ENCODE measurements around the gene AFF2. TPM values are rescaled to one million over a fixed set of nuclear protein-coding genes. Genes with fewer than 3 reads are reported as not detected.

Gene AFF2
- polyA plus RNA-seq, 1 experiment: not detected

DNA sequence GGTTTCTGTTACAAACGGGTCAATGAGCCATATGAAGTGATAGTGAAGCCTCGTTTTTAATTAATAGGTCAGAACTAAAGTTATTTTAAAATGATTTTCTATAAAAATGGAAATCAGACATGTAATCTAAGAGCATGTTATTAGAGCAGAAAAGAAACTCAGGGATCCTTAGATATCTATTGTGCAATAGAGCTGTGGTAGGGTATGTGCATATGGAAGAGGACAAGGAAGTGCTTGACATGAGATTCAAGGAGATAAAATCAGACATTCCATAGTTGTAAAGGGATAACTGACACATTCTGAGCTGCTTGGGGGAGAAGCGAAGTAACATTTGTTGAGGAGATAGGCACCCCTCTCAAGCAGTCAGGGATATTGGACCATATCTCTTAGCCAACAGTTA lies 143.0 kb downstream of the AFF2 start:
- Histone ChIP-seq H3K36me3 (ENCODE audit: control insufficient read depth, insufficient read depth, low read length) (no peaks in the 10 kb centered on the region), H3K4me3 (ENCODE audit: low read depth, low read length) (no peak overlapping the region), H3K27me3 (ENCODE audit: control insufficient read depth, insufficient read depth, low read length) (no peaks in the 10 kb centered on the region)
- TF ChIP-seq, protein P1, sequence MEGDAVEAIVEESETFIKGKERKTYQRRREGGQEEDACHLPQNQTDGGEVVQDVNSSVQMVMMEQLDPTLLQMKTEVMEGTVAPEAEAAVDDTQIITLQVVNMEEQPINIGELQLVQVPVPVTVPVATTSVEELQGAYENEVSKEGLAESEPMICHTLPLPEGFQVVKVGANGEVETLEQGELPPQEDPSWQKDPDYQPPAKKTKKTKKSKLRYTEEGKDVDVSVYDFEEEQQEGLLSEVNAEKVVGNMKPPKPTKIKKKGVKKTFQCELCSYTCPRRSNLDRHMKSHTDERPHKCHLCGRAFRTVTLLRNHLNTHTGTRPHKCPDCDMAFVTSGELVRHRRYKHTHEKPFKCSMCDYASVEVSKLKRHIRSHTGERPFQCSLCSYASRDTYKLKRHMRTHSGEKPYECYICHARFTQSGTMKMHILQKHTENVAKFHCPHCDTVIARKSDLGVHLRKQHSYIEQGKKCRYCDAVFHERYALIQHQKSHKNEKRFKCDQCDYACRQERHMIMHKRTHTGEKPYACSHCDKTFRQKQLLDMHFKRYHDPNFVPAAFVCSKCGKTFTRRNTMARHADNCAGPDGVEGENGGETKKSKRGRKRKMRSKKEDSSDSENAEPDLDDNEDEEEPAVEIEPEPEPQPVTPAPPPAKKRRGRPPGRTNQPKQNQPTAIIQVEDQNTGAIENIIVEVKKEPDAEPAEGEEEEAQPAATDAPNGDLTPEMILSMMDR (IDR thresholded peaks at IDR 0.05; ENCODE audit: insufficient read depth, low read depth, low read length): no peak
- ChIA-PET POLR2A (no interaction called here), CTCF (no interaction called here)
- DNase-seq (ENCODE audit: low read depth): no peak

DNA sequence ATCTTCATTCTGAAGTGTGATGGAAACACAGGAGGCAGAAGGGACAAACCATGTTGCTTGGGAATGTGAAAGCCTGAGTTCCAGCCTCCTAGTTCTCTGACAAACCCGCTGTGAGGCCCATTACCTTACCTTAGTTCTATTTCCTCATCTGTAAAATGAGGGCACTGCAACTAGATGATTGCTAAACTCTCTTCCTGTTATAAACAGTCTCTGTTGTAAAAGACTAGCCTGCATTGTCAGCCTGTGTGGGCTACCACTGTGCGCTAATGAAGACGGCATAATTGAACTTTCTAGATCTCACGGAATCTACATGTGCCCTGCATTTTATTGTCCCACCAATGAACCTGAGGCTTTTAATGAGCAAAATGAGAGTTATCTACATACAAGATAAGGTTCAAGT lies 147.2 kb downstream of the AFF2 start:
- ChIA-PET POLR2A (no interaction called here), CTCF (no interaction called here)
- Histone ChIP-seq H3K4me3 (ENCODE audit: low read depth, low read length) (no peak overlapping the region), H3K36me3 (ENCODE audit: control insufficient read depth, insufficient read depth, low read length) (no peaks in the 10 kb centered on the region), H3K27me3 (ENCODE audit: control insufficient read depth, insufficient read depth, low read length) (no peaks in the 10 kb centered on the region)
- DNase-seq (ENCODE audit: low read depth): no peak
- TF ChIP-seq, protein P1 (IDR thresholded peaks at IDR 0.05; ENCODE audit: insufficient read depth, low read depth, low read length): no peak

DNA sequence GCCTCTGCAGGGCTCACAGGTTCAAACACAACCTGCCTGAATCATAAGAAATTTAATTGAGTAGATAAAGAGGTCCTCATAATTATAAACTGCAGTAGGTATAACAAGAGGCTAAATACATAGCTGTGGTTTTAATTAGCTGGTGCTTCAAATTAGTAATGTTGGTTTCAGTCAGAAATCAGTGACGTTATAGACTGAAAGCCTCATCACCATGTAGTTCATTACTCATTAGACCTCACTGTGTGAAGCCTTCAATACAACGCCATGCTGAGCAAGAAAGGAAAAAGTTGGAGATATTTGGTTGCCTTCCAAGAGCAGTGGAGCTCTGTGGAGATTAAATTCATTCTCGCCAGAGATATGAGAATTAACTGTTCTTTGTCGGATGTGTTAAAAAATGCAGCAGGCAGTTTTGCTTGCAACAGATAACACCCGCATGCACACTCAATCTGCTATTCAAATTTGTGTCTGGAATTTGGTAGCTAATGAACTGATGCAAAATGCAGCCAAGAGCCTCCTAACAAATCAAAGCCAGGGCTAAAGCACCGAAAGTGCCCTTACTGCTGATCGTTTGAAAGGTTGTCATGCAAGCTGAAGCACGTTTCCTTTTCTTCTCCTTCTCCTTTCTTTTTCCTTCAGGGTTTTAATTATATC lies 148.9 kb downstream of the AFF2 start:
- POLR2A ChIA-PET: no interaction called here
- DNase-seq (ENCODE audit: low read depth): no peak
- CTCF ChIA-PET: no interaction called here

DNA sequence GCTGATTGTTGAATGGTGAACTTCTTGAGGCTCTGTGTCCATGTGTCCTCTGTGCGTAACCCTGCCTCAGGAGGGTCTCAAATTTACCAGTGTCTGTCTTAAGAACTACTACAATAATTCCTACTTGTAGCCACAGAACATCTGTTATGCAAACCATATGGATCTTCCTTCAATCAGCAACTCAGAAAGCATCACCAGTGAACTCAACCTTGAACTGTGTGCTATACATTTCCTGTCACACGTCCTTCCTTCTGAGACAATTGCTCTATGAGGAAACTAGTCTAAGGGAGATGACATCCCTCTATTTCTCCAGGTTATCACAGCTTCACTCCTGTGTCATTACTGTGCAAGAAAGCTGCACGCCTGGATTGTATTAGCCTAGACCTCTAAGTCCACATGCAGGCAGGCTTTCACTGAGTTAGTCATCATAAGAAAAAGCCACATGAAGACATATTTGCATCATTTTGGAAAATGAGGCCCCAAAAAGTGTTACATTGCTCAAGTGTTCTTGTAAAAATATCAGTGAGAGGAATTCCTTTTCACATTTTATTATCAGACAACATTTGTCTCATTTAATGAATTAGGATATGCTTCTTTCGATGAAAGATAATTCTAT lies 157.8 kb downstream of the AFF2 start:
- TF ChIP-seq, protein P1 (IDR thresholded peaks at IDR 0.05; ENCODE audit: insufficient read depth, low read depth, low read length): no peak
- Histone ChIP-seq H3K36me3 (ENCODE audit: control insufficient read depth, insufficient read depth, low read length) (no peaks in the 10 kb centered on the region), H3K27me3 (ENCODE audit: control insufficient read depth, insufficient read depth, low read length) (no peaks in the 10 kb centered on the region), H3K4me3 (ENCODE audit: low read depth, low read length) (no peak overlapping the region)
- CTCF ChIA-PET: no interaction called here
- no peak for DNase-seq (ENCODE audit: low read depth)
- POLR2A ChIA-PET: no interaction called here

More for the DNA sequence above, 148.9 kb downstream of the AFF2 start:
- TF ChIP-seq, protein P1 (IDR thresholded peaks at IDR 0.05; ENCODE audit: insufficient read depth, low read depth, low read length): no peak
- Histone ChIP-seq H3K27me3 (ENCODE audit: control insufficient read depth, insufficient read depth, low read length) (no peaks in the 10 kb centered on the region), H3K36me3 (ENCODE audit: control insufficient read depth, insufficient read depth, low read length) (no peaks in the 10 kb centered on the region), H3K4me3 (ENCODE audit: low read depth, low read length) (no peak overlapping the region)

DNA sequence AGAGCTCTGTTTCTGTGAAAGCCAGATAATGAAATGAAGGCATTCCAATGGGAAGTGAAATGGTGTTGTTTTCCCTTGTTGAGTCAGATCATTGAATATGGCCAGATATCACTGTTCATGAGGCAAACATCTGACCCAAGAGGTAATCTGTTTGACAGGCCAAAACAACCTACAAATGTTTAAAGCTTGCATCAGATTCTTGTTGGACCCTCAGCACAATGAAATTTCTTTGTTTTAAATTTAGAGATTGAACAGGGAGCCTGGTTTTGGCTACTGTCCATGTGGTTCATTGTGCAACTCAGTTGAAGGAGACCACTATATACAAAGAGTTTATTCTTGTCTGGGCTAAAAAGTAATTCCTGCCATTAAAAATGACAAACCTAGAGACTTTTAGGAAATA lies 159.1 kb downstream of the AFF2 start:
- Histone ChIP-seq H3K36me3 (ENCODE audit: control insufficient read depth, insufficient read depth, low read length) (no peaks in the 10 kb centered on the region), H3K4me3 (ENCODE audit: low read depth, low read length) (no peak overlapping the region), H3K27me3 (ENCODE audit: control insufficient read depth, insufficient read depth, low read length) (no peaks in the 10 kb centered on the region)
- no peak for DNase-seq (ENCODE audit: low read depth)
- ChIA-PET CTCF (no interaction called here), POLR2A (no interaction called here)
- TF ChIP-seq, protein P1 (IDR thresholded peaks at IDR 0.05; ENCODE audit: insufficient read depth, low read depth, low read length): no peak
